PC-9 (cell line): ENCODE measurements around the gene PLA2R1. TPM values are rescaled to one million over a fixed set of nuclear protein-coding genes. Genes with fewer than 3 reads are reported as not detected.

Source experiments
- BruUV-seq: library from RNA; stranded (reverse); fragments of 400-500 nt; replicated peaks from 2 replicates; lab custom pipeline; 2021; lab: Mats Ljungman, UMichigan
- CTCF ChIA-PET: fragments of 300-600 bp; sonication (Branson Sonifier 250); formaldehyde crosslinking; loops from one replicate; lab custom pipeline; 2022; ENCODE audit warnings: antibody characterized with exemption; lab: Charles Lee
- POLR2A ChIA-PET: fragments of 300-600 bp; sonication (Branson Sonifier 250); formaldehyde crosslinking; loops from one replicate; lab custom pipeline; 2022; ENCODE audit warnings: antibody characterized with exemption; ENCODE audit not compliant: unreplicated experiment; lab: Charles Lee
- DNase-seq, 2 experiments: peaks; one replicate each; pipeline versions ENCODE4 v3.0.0 to v3.0.0-alpha.2; 2015 to 2022; ENCODE audit warnings: mixed read lengths in 1 of 2
- H2AFZ ChIP-seq: fragments of 200-600 bp; sonication (generic); 2 replicates; pipeline ENCODE4 v1.8.1; 2017; ENCODE audit warnings: antibody characterized with exemption
- H3F3A ChIP-seq: fragments of 200-600 bp; sonication (generic); 2 replicates; pipeline ENCODE4 v1.8.1; 2017; ENCODE audit warnings: antibody characterized with exemption, mild to moderate bottlenecking, low read depth; ENCODE audit not compliant: insufficient read depth
- H3K27ac ChIP-seq: fragments of 200-600 bp; sonication (generic); 2 replicates; pipeline ENCODE4 v1.6.1; 2016; ENCODE audit warnings: mixed run types
- H3K27me3 ChIP-seq: fragments of 200-600 bp; sonication (generic); 2 replicates; pipeline ENCODE4 v1.6.1; 2016; ENCODE audit warnings: low read depth, mixed run types; ENCODE audit not compliant: insufficient read depth
- H3K36me3 ChIP-seq: fragments of 200-600 bp; sonication (generic); 2 replicates; pipeline ENCODE4 v1.6.1; 2016; ENCODE audit warnings: low read depth, mixed run types
- H3K4me1 ChIP-seq: fragments of 200-600 bp; sonication (generic); replicated peaks from 2 replicates; pipeline ENCODE4 v1.6.1; 2016; ENCODE audit warnings: mixed run types; ENCODE audit not compliant: insufficient read depth
- H3K4me2 ChIP-seq: fragments of 200-600 bp; sonication (generic); 2 replicates; pipeline ENCODE4 v1.6.1; 2017; ENCODE audit warnings: mixed run types
- H3K4me3 ChIP-seq: fragments of 200-600 bp; sonication (generic); 2 replicates; pipeline ENCODE4 v1.6.1; 2016; ENCODE audit warnings: mixed run types
- H3K79me2 ChIP-seq: fragments of 200-600 bp; sonication (generic); 2 replicates; pipeline ENCODE4 v1.6.1; 2017; ENCODE audit warnings: low read depth, mixed run types
- H3K9me2 ChIP-seq: fragments of 200-600 bp; sonication (generic); 2 replicates; pipeline ENCODE4 v1.8.1; 2017; ENCODE audit warnings: mild to moderate bottlenecking; ENCODE audit not compliant: insufficient read depth
- H3K9me3 ChIP-seq: fragments of 200-600 bp; sonication (generic); 2 replicates; pipeline ENCODE4 v1.8.1; 2016; ENCODE audit warnings: low read depth; ENCODE audit not compliant: insufficient read depth
- H4K20me1 ChIP-seq: fragments of 200-600 bp; sonication (generic); 2 replicates; pipeline ENCODE4 v1.8.1; 2017; ENCODE audit not compliant: insufficient read depth
- EZH2 ChIP-seq: fragments of 200-600 bp; sonication (generic); IDR thresholded peaks from 2 replicates; pipeline ENCODE4 v1.8.0; 2017; ENCODE audit warnings: antibody characterized with exemption, low read depth
- intact Hi-C: fragments of 100-400 bp; cut with micrococcal nuclease; formaldehyde crosslinking; loops from one replicate; pipeline ENCODE4 v1.10.0; 2022; ENCODE audit not compliant: unreplicated experiment
- total RNA-seq: library from RNA; stranded (reverse); gene quantifications from 2 replicates; pipeline ENCODE4 v1.2.3, GENCODE V29; 2021
- TF ChIP-seq, protein P1 (sequence below): fragments of 200-600 bp; sonication (generic); conservative IDR thresholded peaks from 2 replicates; pipeline ENCODE4 v1.6.1; 2017; ENCODE audit warnings: mixed run types, antibody characterized with exemption, mild to moderate bottlenecking, moderate library complexity

Gene PLA2R1
- total RNA-seq, 1 experiment from 2014 or later: 0.33 TPM

DNA sequence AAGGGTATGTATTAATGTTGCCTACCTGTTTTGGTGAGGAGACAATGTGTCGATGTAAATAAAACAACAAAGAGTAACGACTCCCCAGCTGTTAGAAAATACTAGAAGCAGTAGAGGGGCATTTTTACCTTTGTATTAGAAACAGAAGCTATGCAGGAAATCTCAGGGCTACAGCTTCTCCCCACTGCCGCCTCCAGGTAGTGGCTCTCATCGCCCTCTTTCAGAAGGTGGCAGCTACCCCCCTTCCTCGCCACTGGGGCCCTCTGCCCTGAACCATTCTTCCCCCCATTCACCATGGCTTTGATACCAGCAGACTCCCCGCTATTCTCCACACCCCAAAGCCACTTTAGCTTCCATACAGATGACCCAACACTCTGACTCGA is 6.7 kb downstream of the PLA2R1 start:
- Histone ChIP-seq H3K36me3 (no peaks in the 10 kb centered on the region), H4K20me1 (no peaks in the 10 kb centered on the region), H3K9me3 (no peaks in the 10 kb centered on the region), H3K4me1 (no peaks in the 10 kb centered on the region), H3K4me3 (no peak overlapping the region), H3F3A (no peaks in the 10 kb centered on the region), H3K79me2 (no peaks in the 10 kb centered on the region), H3K4me2 (no peak overlapping the region), H3K27ac (no peak overlapping the region), H3K27me3 (no peaks in the 10 kb centered on the region), H2AFZ (no peak overlapping the region), H3K9me2 (no peaks in the 10 kb centered on the region)
- TF ChIP-seq EZH2: no peak
- TF ChIP-seq, protein P1, sequence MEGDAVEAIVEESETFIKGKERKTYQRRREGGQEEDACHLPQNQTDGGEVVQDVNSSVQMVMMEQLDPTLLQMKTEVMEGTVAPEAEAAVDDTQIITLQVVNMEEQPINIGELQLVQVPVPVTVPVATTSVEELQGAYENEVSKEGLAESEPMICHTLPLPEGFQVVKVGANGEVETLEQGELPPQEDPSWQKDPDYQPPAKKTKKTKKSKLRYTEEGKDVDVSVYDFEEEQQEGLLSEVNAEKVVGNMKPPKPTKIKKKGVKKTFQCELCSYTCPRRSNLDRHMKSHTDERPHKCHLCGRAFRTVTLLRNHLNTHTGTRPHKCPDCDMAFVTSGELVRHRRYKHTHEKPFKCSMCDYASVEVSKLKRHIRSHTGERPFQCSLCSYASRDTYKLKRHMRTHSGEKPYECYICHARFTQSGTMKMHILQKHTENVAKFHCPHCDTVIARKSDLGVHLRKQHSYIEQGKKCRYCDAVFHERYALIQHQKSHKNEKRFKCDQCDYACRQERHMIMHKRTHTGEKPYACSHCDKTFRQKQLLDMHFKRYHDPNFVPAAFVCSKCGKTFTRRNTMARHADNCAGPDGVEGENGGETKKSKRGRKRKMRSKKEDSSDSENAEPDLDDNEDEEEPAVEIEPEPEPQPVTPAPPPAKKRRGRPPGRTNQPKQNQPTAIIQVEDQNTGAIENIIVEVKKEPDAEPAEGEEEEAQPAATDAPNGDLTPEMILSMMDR: no peak
- intact Hi-C loops: no loop called here
- ChIA-PET CTCF (no interaction called here), POLR2A (no interaction called here)
- no peak for DNase-seq
- BruUV-seq: no TSS peak

DNA sequence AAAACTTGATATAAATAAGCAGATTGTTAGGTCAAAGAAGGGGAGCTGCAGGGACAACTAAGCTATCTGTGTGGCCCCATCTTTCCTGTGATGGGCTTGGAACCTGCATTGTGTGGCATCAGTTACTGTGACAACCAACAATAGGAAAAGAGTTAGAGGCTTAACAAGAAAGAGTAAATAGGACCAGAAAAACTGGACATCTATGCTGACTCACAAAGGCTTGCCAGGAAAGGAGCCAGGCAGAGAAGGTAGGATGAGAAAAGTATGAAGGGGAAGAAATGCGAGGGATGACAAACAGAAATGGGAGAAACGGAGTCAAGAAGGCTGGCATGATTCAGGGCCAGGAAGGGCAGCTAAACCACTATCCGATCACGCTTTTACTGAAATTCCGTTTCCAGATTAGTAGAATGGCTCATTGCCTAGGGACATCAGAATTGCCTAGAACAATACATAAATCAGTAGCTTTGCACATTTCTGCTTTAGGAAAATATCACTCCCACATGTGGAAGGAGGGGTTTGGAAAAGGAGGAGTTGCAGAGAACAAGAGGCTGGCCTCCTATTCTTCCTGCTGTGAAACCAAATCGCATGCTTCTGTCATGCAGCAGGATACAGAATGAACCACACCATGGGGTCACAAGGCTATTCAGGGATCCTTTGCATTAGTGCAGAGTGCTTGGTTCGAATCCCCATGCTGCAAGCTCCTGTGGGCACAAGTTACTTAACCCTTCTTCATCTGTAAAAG is 7.3 kb downstream of the PLA2R1 start:
- CTCF ChIA-PET: no interaction called here
- no peak overlapping the region for H3K27ac ChIP-seq
- DNase-seq: no peak

DNA sequence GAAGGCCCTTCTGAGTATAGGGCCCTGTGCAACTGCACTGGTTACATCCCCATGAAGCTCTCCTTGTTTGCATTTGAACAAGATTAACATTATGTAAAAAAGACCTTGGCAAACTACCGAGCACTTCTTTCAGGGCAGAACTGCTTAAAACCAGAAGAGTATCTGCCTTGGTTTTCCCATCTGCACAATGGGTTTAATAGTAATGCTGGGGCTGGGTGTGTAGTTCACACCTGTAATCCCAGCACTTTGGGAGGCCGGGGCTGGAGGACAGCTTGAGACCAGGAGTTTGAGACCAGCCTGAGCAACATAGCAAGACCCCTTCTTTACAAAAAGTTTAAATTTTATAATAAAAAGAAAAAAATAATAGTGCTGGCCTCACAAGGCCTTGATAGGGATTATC is 8.5 kb downstream of the PLA2R1 start:
- no peaks in the 10 kb centered on the region for H3K27me3 ChIP-seq
- H3K79me2 ChIP-seq: no peaks in the 10 kb centered on the region
- intact Hi-C loops: no loop called here
- ChIA-PET CTCF (no interaction called here), POLR2A (no interaction called here)
- no peaks in the 10 kb centered on the region for H3K9me2 ChIP-seq
- H3K4me3 ChIP-seq: no peak overlapping the region
- no TSS peak for BruUV-seq
- H3K4me2 ChIP-seq: no peak overlapping the region
- no peaks in the 10 kb centered on the region for H3K4me1 ChIP-seq
- DNase-seq: no peak
- H3K9me3 ChIP-seq: no peaks in the 10 kb centered on the region
- no peak overlapping the region for H3K27ac ChIP-seq
- no peaks in the 10 kb centered on the region for H3K36me3 ChIP-seq
- no peak overlapping the region for H2AFZ ChIP-seq
- H3F3A ChIP-seq: no peaks in the 10 kb centered on the region
- H4K20me1 ChIP-seq: no peaks in the 10 kb centered on the region
- TF ChIP-seq, protein P1: no peak
- TF ChIP-seq EZH2: no peak

More for the DNA sequence above, 7.3 kb downstream of the PLA2R1 start:
- POLR2A ChIA-PET: no interaction called here
- Histone ChIP-seq H3F3A (no peaks in the 10 kb centered on the region), H3K27me3 (no peaks in the 10 kb centered on the region), H3K36me3 (no peaks in the 10 kb centered on the region), H3K4me1 (no peaks in the 10 kb centered on the region), H2AFZ (no peak overlapping the region), H3K9me3 (no peaks in the 10 kb centered on the region), H3K9me2 (no peaks in the 10 kb centered on the region), H3K4me2 (no peak overlapping the region), H3K4me3 (no peak overlapping the region), H4K20me1 (no peaks in the 10 kb centered on the region), H3K79me2 (no peaks in the 10 kb centered on the region)
- intact Hi-C loops: no loop called here
- TF ChIP-seq EZH2: no peak
- TF ChIP-seq, protein P1: no peak
- no TSS peak for BruUV-seq
